Measurements from ENCODE around the gene PSTPIP2. TPM values are rescaled to one million over a fixed set of nuclear protein-coding genes. Genes with fewer than 3 reads are reported as not detected.
"Not testable (repeated sequence)": the region's sequence is repeated elsewhere in the genome, so short reads cannot be mapped to it uniquely, and the experiment has no call there.

Gene PSTPIP2, protein sequence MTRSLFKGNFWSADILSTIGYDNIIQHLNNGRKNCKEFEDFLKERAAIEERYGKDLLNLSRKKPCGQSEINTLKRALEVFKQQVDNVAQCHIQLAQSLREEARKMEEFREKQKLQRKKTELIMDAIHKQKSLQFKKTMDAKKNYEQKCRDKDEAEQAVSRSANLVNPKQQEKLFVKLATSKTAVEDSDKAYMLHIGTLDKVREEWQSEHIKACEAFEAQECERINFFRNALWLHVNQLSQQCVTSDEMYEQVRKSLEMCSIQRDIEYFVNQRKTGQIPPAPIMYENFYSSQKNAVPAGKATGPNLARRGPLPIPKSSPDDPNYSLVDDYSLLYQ
- total RNA-seq = 6.9 and 8.9 TPM in 2 replicates

DNA sequence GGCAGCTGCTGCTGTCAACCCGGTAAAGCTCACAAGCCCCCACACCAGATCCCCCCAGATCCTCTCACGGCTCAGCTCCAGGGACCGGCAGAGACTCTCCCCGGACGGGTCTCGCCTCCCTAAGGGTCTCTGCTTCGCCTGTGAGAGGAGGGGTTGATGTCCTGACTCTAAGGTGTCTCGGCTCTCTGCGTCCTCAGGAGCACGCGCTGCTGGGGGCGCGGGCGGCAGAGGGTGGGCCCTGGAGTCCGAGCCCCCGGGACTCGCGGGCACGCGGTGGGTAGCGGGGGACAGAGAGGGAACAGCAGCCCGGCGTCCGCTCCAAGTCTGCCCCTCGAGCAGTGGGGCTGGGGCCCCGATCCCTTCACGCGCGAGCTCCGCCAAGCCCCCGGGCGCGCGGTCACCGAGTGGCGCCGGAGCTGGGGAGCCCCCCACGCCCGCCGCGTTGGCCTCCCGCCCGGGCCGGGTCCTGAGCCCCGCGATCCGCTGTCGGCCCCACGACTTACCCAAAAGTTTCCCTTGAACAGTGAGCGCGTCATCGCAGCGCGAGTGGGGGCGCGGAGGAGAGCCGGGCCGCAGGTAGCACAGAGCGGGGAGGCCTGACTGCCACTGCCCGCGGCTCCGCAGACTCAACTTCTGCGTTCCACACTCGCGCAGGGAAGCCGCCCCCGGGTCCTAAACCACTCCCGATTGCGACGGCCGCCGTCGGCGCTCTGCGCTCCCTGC, at the start of gene PSTPIP2:
PSTPIP2 (minus strand) TSS at position 608 of the 723 bp plus-strand sequence; CDS start at position 536, 72 bp downstream.
- DNase-seq (ENCODE audit: extremely low read depth, low read depth, low spot score) = no peak

DNA sequence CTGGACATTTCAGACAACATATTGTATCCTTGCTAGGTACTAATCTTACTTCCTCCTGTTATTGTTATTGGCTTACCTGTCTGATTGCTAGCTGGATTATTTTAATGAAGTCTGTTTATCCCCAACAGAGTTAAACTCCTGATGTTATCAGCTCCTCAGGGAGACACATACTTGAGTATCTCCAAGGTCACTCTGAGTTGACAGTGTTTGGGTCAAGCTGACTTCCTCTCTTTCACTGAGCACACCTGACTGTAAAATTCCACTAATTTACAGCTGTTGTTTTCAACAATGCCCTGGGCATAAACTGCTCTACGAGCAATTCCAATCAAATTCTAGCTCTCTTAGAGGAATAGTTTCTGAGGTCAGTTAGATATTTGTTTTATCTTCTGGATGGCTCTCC, 41.7 kb upstream of the PSTPIP2 start:
- DNase-seq (ENCODE audit: extremely low read depth, low read depth, low spot score) = no peak

DNA sequence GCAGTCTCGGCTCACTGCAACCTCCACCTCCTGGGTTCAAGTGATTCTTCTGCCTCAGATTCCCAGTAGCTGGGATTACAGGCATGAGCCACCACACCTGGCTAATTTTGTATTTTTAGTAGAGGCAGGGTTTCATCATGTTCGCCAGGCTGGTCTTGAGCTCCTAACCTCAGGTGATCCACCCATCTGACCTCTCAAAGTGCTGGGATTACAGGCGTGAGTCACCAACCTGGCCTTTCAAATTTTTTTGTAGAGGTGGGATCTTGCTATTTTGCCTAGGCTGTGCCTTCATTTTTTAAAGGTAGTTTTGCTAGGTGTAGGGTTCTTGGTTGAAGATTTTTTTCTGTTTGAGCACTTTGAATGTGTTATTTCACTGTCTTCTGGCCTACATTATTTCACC, 38.3 kb upstream of the PSTPIP2 start:
- DNase-seq (ENCODE audit: extremely low read depth, low read depth, low spot score) = no peak

DNA sequence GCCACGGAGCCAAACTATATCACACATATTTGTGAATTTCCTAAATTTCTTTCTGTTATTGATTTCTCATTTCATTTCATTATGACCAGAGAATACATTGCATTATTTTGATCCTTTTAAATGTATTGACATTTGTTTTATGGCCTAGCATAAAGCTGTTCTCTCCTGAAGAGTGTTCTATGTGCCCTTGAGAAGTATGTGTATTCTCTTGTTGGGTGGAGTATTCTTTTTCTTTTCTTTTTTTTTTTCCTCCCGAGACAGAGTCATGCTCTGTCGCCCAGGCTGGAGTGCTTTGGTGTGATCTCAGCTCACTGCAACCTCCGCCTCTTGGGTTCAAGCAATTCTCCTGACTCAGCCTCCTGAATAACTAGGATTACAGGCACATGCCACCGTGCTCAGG, 37.3 kb upstream of the PSTPIP2 start:
- DNase-seq (ENCODE audit: extremely low read depth, low read depth, low spot score) = no peak

DNA sequence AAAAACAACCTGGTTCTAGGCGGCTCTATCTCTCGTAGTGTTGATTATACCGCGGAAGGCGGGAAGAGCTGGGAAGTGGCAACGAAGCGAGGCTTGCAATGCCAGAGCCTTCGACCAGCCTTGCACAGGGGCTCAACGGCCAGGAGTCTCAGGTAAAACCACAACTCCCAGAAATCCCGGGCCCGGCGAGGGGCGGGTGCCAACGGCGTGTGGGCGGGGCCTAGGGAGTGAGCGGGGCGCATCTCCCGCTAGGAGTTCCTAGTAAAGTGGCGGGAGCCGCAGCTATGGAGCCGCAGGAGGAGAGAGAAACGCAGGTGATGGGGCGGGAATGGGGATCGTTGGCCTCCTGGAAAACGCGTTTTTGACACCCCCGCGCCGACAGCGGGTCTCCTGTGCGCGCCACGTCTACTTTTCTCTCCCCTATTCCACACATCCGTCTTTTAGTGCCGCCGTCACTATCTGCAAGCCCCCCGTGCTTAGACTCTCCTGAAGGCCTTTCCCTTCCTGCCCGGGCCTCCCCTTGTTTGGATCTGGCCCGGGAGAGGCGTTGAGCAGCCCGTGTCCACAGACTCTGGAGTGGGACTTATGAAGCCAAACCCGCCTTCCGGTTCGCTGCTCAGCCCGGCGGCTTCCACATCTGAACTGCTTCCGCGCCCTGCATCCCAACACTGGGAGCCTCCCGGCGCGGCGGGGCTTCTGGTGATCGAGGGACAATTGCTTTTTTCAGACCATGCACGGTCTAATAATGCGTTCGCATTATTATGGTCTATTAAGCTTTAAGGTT, 32.3 kb upstream of the PSTPIP2 start, which contains the start of gene HAUS1:
HAUS1 (plus strand) TSS at position 258 of the 784 bp plus-strand sequence; CDS start at position 285, 27 bp downstream.
- DNase-seq (ENCODE audit: extremely low read depth, low read depth, low spot score) = no peak

DNA sequence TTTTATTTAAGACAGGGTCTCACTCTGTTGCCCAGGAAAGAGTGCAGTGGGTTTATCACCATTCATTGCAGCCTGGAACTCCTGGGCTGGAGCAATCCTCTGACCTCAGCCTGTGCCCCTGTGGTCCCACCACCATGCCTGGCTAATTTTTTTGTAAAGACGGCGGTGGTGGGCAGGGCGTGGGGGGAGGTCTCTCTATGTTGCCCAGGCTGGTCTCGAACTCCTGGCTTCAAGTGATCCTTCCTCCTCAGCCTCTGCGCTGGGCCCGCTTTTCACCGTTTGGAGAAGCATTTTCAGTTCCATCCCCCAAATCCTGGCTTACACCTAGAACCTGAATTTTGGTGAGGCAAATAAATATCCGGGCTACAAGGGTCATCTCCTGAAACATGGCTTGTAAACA, 27.4 kb upstream of the PSTPIP2 start:
- no peak for DNase-seq (ENCODE audit: extremely low read depth, low read depth, low spot score)

DNA sequence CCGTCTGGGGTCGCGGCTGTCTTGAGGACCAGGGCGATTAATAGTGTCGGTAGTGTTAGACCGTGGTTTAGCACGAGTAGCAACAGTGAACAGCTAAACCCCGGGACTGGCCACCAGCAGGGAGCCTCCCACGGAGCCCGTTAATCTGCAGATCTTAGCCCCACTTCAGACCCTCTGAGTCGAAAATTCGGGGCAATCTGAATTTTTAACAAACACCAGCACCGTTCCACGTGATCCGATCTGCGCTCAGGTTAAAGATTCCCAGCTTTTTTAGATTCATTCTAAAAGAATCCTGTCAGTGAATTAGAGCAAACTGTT, 26.5 kb upstream of the PSTPIP2 start:
- no peak for DNase-seq (ENCODE audit: extremely low read depth, low read depth, low spot score)

DNA sequence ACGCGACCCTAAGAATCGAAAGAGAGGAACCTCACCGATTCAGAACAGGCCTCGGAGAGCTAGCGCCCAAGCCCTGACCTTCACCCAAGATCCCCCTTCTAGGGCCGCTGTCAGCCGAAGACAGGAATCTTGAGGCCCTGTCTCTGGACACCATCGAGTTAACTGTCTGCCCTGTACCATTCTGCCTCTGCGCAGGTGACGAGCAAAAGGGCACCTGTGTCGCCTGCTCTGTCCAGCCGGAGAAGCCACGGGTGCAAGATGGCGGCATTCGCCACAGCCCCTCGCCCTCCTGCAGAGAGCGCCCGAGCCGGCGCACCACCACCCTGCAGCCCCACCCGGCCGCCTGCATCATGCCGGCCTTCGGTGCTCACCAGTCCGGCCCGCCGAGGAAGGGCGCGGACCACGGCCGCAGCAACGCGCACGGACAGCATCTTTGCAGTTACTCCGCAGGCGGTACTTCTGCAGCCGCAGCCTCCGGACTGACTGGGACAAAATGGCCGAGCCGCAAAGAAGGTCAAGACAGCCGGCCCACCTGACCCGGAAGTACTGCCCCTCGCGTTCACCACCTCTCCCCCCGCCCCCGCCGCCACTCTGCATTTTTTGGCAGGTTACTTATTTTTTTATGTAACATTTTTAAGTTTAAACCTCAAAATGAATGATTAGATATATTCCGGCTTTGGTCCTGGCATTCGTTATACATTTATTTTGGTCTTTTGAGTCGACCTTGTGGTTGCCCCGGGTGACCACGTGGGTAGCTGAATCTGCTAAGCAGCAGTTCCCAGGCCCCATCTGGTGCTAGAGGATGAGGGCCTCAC, 25.9 kb upstream of the PSTPIP2 start, which contains the start of gene ATP5F1A:
ATP5F1A (minus strand) TSS at position 496 of the 815 bp plus-strand sequence; CDS start at position 431, 65 bp downstream.
- no peak for DNase-seq (ENCODE audit: extremely low read depth, low read depth, low spot score)

DNA sequence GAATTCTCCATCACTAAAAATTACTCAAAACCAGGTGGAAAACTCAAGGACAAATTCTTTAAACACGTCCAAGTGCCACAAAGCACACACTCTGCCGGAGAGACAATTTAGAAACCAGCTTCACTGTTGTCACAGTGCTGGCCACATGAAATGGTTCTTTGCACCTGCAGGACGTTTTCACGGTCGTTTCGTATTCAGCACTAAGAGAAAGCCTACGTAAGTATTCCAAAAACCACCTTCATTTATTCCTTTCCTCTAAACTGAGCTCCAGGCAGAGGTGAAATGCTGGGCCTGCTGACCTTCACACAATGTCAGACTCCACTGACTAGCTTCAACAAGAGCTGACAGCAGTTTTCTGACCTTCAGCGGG, 25.4 kb upstream of the PSTPIP2 start:
- no peak for DNase-seq (ENCODE audit: extremely low read depth, low read depth, low spot score)

DNA sequence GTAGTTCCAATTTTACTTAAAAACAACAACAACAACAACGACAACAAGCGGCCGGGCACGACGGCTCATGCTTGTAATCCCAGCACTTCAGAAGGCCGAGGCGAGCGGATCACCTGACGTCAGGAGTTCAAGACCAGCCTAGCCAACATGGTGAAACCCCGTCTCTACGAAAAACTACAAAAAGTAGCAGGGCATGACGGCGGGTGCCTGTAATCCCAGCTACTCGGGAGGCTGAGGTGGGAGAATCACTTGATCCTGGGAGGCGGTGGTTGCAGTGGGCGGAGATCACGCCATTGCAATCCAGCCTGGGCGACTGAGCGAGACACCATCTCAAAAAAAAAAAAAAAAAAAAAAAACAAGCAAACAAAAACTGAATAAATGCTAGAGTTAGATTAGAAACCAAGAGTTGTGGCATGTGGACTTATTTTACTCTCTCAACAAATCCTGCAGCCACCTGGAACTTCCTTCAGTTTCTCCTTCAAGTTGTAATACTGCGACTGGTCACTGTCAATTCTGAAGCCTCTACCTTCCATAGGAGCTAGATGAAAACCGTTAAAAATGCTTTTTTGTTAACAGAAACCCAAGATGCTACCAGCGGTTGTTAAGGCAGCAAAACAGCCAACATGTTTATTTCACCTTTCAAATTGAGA, 24.7 kb upstream of the PSTPIP2 start:
- no peak for DNase-seq (ENCODE audit: extremely low read depth, low read depth, low spot score)

DNA sequence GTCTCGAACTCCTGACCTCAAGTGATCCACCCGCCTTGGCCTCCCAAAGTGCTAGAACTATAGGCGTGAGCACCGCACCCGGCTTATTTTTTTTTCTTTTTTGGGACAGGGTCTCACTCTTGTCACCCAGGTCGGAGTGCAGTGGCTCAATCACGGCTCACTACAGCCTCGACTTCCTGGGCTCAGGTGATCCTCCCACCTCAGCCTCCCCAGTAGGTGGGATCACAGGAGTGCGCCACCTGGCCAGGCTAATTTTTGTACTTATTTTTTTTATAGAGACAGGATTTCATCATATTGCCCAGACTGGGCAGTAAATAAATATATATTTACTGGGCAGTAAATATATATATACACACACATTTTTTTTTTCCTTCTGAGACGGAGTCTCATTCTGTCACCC, 23.5 kb upstream of the PSTPIP2 start:
- no peak for DNase-seq (ENCODE audit: extremely low read depth, low read depth, low spot score)

DNA sequence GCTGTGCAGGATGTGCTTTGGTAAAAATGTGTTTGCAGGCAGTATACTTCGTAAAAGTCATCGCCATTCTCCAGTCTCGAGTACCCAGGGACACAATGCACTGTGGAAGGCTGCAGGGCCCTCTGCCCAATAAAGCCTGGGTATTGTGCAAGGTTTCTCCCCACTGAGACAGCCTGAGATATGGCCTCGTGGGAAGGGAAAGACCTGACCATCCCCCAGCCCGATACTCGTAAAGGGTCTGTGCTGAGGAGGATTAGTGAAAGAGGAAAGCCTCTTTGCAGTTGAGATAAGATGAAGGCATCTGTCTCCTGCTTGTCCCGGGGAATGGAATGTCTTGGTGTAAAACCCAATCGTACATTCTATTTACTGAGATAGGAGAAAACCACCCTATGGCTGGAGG, 16.4 kb upstream of the PSTPIP2 start:
- DNase-seq (ENCODE audit: extremely low read depth, low read depth, low spot score) = not testable (repeated sequence)

DNA sequence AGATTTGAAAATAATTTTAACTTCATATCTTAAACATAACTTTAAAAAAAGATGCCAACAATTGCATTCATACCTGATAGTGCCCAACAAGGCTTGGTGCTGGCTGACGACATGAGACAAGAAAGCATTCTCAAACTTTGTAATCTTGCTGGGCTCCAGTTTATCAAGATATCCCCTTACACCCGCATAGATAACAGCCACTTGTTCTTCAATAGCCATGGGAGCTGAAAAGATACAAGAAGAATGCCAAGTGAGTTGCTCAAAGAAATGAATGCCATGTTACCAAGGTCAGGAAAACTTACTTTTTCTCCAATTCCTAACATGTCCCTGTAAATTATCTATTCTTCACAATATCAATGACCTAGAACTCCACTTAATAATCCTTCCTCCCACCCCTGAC, 12.4 kb upstream of the PSTPIP2 start:
- no peak for DNase-seq (ENCODE audit: extremely low read depth, low read depth, low spot score)

DNA sequence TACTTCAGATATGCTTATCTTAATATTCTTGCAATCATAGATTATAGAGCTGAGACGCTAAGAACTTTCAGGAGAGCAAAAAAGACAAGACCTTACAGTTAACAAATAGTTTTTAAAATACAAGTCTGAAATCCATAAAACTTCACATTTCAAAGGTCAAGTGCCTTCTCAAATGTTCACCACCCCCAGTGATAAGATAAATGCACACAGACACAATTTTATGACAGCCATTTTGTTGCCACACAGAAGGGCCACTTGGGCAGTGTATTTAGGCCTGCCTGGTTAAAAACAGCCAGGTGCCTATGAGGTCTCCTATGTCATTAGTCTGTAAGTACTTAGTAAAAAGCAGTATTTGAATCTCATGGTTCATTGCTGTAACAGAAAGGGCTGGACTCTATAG, 8.1 kb upstream of the PSTPIP2 start:
- DNase-seq (ENCODE audit: extremely low read depth, low read depth, low spot score) = no peak

DNA sequence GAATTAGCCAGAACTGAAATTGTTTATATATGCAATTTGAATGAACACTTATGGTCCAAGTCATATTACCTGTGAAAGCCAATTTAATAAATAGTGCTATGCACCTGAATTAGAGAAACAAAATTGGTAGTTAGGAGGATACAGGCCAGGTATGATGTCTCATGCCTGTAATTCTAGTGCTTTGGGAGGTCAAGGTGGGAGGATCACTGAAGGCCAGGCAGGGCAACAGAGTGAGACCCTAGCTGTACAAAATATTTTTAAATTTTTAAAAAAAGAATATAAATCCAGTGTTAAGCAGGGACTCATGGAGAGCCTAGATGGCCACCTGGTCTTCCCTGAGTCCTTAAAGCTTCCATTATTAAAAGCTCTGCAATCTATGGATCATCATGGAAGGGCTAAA, 7.3 kb upstream of the PSTPIP2 start:
- no peak for DNase-seq (ENCODE audit: extremely low read depth, low read depth, low spot score)

DNA sequence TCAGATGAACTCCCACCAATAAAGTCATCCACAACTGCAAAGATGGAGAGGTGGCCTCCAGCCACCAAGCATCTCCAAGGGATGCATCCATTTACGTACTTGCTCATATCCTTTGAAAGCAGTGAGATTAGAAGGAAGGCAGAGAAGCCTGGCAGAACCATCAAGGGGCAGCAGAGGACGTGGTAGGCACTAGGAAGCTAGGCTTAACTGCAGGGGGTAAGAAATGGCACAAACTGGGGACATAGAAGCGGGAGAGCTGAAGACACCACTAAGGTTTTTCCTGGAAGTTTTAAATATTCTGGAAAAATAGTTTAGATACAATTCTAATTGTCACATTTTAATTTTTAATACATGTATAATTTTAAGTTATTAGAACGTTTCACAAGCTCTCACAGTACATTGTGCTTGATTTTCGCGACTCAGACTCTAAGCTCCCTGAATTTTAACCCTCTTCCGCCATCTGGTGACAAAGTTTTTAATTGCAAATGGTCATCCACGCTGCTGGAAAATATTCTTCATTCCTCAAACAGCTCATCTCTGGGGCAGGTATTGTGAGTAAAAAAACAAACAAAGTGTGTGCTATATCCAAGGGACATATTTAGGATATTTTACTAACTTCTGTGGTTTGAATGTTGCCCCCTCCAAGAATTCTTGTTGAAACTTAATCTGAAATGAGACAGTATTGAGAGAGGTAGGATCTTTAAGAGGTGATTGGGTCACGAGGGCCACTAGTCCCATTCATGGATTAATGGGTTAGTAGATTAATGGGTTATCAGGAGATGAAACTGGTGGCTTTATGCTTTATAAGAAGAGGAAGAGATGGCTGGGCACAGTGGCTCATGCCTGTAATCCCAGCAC, 1.6 kb upstream of the PSTPIP2 start:
- peak; percentile 54 for DNase-seq (ENCODE audit: extremely low read depth, low read depth, low spot score)

DNA sequence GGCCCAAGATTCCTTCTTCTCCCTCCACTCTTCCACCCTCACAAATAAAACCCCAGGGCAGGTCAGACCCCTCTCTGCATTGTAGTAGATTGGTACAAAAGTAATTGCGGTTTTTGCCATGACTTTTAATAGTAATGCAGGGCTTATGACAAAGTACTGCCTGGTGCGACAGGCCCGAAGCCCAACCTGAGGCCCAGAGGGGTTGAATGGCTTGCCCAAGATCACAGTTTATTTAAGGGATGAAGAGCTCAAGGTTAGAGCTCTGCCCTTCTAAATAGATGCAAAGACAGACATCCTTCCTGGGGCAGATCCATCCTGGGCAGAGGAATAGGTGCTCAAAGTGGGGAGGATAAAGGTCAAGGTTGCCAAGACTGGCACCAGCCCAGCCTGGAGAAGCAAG, 899 bp upstream of the PSTPIP2 start:
- DNase-seq (ENCODE audit: extremely low read depth, low read depth, low spot score) = no peak

DNA sequence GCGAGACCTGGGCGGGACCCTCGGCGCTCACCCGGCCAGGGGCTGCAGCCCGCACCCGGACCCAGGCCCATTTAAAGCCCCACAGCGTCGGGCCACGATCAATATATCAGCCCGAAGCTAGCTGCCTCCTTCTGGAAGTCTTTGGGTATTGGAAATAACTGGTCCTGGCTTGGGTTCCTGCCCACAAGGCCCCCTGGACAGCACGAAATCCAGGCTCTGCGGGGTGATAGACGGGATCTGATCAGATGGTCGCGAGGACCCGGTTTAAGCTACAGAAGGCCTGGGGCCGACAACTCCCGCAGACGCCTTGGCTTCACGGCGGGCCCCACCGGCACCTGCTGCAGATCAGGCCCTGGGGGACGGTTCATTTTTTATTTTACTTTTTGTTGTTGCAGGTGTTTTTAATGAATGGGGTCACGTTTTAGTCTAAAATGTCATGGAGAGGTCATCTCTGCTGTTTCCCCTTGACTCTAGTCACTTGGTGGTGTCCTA, 362 bp upstream of the PSTPIP2 start:
- no peak for DNase-seq (ENCODE audit: extremely low read depth, low read depth, low spot score)
